ENCODE measurements around the gene PPP1R12A. TPM values are rescaled to one million over a fixed set of nuclear protein-coding genes. Genes with fewer than 3 reads are reported as not detected.
"Not testable (repeated sequence)": the region's sequence is repeated elsewhere in the genome, so short reads cannot be mapped to it uniquely, and the experiment has no call there.

Gene PPP1R12A
- total RNA-seq, 2 donors from 2014 or later = 55.4 to 61.9 TPM

GRCh38 chr12:79784366-79785065 lies 150.4 kb downstream of the PPP1R12A start:
- DNase-seq; intact Hi-C loops (cut with DNase I): not testable (repeated sequence)
- ATAC-seq = peak in 1 of 2 donors; percentile 36

- ATAC-seq (peak; percentile 78 to 92), DNase-seq (no peak)
- intact Hi-C loops (cut with DNase I) = no loop called here
Measured at GRCh38 chr12:79782172-79782900, 152.6 kb downstream of the PPP1R12A start.

GRCh38 chr12:79778802-79779448 lies 156.0 kb downstream of the PPP1R12A start:
- intact Hi-C loops (cut with DNase I) = loop anchor here in 1 of 2 donors (10.0 kb wide), 1 partner anchor 156 kb away; the partner anchor contains the start of gene PPP1R12A
- no peak for ATAC-seq
- no peak for DNase-seq

- intact Hi-C loops (cut with DNase I) = loop anchor here in 1 of 2 donors (10.0 kb wide), 1 partner anchor 159 kb away; the partner anchor contains the start of gene PPP1R12A
Measured at GRCh38 chr12:79776111-79776510, 158.8 kb downstream of the PPP1R12A start.

GRCh38 chr12:79775355-79776027 lies 159.4 kb downstream of the PPP1R12A start:
- DNase-seq = no peak
- intact Hi-C loops (cut with DNase I) = loop anchor here in 1 of 2 donors (10.0 kb wide), 1 partner anchor 159 kb away; the partner anchor contains the start of gene PPP1R12A
- ATAC-seq = peak; percentile 69 to 74

More at GRCh38 chr12:79776111-79776510, 158.8 kb downstream of the PPP1R12A start:
- DNase-seq (no peak), ATAC-seq (peak; percentile 34 to 86)

- ATAC-seq (no peak), DNase-seq (no peak)
- intact Hi-C loops (cut with DNase I) = loop anchor here in 1 of 2 donors (10.0 kb wide), 1 partner anchor 161 kb away; the partner anchor contains the start of gene PPP1R12A
Measured at GRCh38 chr12:79773896-79774295, 161.0 kb downstream of the PPP1R12A start.

- ATAC-seq = peak in 1 of 2 donors; percentile 24
- intact Hi-C loops (cut with DNase I) = loop anchor here in 1 of 2 donors (5.0 to 10.0 kb wide), 2 partner anchors 165 to 417 kb away; partner anchors contain the start of gene PPP1R12A
- no peak for DNase-seq
Measured at GRCh38 chr12:79769860-79770485, 164.9 kb downstream of the PPP1R12A start.

GRCh38 chr12:79769189-79769859 lies 165.6 kb downstream of the PPP1R12A start:
- no peak for DNase-seq
- intact Hi-C loops (cut with DNase I) = loop anchor here in 1 of 2 donors (5.0 kb wide), 1 partner anchor 418 kb away; no protein-coding TSS in a partner anchor
- ATAC-seq = peak; percentile 45 to 90

- ATAC-seq (no peak), DNase-seq (no peak)
- intact Hi-C loops (cut with DNase I) = loop anchor here in 1 of 2 donors (5.0 kb wide), 1 partner anchor 420 kb away; no protein-coding TSS in a partner anchor
Measured at GRCh38 chr12:79766705-79767464, 168.0 kb downstream of the PPP1R12A start.

- no peak for ATAC-seq
- no peak for DNase-seq
- intact Hi-C loops (cut with DNase I) = loop anchor here in 1 of 2 donors (5.0 kb wide), 1 partner anchor 422 kb away; no protein-coding TSS in a partner anchor
Measured at GRCh38 chr12:79765157-79765556, 169.7 kb downstream of the PPP1R12A start.

GRCh38 chr12:79764641-79765040 lies 170.3 kb downstream of the PPP1R12A start:
- intact Hi-C loops (cut with DNase I) = loop anchor here in 1 of 2 donors (5.0 kb wide), 1 partner anchor 423 kb away; no protein-coding TSS in a partner anchor
- no peak for DNase-seq
- no peak for ATAC-seq

- DNase-seq (no peak), ATAC-seq (peak in 1 of 2 donors; percentile 28)
- intact Hi-C loops (cut with DNase I) = no loop called here
Measured at GRCh38 chr12:79763766-79764452, 171.0 kb downstream of the PPP1R12A start.

GRCh38 chr12:79761341-79761740 lies 173.6 kb downstream of the PPP1R12A start:
- no peak for ATAC-seq
- intact Hi-C loops (cut with DNase I) = no loop called here
- DNase-seq = no peak

GRCh38 chr12:79747274-79747673 lies 187.6 kb downstream of the PPP1R12A start:
- DNase-seq (no peak), ATAC-seq (no peak)
- intact Hi-C loops (cut with DNase I) = no loop called here

GRCh38 chr12:79737875-79738718 lies 196.8 kb downstream of the PPP1R12A start:
- DNase-seq (no peak), ATAC-seq (peak in 1 of 2 donors; percentile 27)
- intact Hi-C loops (cut with DNase I) = loop anchor here (2.0 to 5.0 kb wide), 4 partner anchors 181 to 331 kb away; no protein-coding TSS in a partner anchor
